GM19193 (cell line): ENCODE results near the gene HMCES.

Experiments used
- POLR2A ChIP-seq: IDR thresholded peaks from 4 replicates; pipeline ENCODE4 v1.6.1; 2011; ENCODE audit not compliant: insufficient read depth, insufficient read length; ENCODE audit errors: extremely low read depth

HMCES gene

DNA sequence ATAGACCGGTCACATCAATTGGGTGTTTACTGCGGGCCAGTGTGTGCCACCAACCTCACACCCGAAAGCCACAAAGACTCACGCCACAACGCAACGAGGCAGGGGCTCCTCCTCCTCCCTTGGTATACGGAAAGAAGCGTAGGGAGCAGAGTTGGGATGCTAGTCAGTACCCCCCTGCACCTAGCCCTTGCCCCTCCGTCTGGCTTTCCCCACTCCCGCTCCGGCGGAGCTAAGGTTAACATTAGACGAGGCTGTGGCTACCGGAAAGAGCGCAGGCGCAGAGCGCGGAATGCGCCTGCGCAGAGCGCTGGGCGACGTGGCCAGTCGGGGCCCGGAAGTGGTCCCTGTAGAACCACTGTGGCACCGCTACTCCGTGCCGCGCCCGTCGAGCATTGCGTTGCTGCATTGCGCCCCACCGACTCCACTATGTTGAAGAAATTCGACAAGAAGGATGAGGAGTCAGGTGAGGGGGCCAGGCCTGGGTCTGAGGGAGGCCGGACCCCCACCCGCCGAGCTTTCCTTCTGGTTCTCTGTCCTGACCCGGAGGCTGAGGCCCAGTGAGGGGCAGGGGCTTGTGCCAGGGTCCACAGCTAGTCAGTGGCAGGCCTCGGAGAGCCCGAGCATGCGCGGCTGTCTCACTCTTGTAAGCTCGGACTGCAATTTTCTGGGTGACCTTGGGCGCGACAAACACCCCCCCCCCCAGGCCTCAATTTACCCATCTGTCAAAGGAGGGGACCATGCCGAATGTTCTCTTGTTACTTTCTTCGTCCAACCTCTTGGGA, 29.2 kb upstream of the HMCES start, which contains the start of gene COPG1:
COPG1 (plus strand) TSS at position 323 of the 782 bp plus-strand sequence; CDS start at position 427, 104 bp downstream.
- TF ChIP-seq POLR2A: peak; percentile 97

DNA sequence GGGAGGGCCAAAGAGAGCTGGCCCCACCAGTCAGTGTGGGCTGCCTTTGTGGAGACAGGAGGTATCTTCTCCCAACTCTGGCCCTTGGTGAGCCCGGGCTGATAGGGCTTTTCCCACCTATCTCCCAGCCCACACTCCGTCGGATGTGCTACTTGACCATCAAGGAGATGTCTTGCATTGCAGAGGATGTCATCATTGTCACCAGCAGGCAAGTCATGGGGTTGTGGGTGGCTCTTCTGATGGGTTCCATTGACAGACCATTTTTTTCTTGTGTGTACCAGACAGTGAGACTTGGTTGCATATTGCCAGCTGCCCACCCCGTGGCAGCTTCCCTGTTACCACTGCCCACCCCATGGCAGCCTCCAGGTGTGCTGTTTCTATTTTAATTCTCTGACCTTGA, 25.9 kb upstream of the HMCES start:
- TF ChIP-seq POLR2A: no peak

DNA sequence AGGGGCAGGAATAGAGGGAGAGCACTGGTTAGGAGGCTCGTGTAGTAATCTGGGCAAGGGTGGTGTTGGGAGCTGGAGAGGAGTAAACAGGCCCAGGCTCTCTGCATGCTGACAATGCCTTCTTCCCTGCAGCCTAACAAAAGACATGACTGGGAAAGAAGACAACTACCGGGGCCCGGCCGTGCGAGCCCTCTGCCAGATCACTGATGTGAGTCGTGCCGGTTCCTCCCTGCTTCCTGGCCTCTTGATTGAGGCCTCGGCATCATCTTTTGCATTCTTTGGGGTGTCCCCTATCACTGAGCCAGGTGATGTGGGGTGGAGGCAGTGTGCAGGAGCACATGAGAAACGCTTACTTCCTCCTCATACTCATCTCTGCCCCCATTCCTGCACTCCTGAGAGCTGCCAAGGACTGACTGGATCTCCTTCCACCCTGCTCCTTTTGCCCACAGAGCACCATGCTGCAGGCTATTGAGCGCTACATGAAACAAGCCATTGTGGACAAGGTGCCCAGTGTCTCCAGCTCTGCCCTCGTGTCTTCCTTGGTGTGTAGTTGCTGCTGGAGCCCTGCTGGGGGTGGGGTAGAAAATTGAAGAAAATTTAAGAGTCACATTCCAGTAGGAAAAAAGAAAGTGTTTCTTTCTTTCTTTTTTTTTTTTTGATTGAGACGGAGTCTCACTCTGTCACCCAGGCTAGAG, 24.0 kb upstream of the HMCES start:
- no peak for TF ChIP-seq POLR2A

DNA sequence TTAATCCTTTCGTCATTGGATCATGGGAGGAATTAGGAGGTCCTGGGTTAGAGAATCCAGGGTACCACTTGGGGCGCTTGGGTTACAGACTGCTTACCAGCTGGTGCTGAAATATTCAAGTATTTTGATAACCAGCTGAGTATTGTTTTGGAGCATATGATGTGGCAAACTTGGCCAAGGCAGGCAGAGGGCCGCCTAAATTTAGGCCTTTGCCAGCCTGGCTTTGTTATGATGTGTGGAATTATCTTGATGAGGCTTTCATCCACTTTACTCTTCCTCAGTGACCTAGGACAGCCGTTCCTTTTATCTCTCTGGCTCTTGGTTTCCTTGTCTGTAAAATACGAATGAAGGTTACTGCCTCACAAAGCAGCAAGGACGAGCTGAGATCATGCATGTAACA, 22.4 kb upstream of the HMCES start:
- TF ChIP-seq POLR2A: no peak

DNA sequence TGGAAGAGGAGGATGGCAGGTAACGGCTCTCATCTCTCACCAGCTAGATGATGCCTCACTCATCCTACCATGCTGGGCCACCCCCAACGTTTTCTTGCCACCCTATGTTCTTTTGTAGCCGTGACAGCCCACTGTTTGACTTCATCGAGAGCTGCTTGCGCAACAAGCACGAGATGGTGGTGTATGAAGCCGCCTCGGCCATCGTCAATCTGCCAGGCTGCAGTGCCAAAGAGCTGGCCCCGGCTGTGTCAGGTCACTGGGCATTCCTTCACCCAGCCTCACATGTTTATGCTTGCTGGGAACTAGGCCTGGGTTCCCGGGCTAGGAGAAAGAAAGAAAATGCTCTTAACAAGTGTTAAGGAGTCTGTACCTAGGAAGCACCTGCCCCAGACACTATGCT, 21.1 kb upstream of the HMCES start:
- TF ChIP-seq POLR2A: no peak

DNA sequence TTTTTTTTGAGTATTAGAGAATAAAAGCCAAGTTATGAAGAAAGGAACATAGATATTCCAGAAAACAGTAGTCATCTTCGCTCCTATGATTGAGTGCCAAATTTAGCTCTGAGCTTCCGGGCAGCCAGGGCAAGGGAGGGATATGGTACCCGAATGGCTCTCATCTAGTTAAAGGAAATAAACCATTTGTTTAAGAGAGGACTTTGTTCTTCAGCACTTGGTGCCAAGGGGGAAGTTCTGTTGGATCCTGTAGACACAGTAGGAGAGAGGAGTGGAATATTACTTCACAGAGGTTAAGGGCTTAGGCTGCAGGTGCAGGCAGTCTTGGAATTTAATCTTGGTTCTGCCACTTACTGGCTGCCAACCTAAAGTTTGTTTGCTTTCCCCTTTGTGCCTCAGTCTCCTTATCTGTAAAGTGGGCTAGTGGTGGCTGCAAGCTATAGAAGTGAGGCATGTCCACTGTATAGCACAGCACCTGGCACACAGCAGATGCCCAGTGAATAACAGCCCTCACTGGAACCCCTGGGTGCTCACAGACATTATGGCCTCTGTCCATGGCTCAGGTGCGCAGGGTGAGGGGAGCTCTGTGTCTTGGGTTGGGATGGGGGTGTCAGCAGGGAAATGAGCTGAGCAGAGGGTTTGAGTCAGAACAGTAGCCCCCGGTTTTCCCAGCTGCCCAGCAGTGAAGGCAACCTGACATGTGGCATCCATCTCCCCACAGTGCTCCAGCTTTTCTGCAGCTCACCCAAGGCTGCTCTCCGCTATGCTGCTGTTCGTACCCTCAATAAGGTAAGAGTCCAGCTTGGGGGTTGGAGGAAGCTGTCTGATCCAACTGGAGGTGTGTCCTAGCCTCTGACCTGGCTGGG, 18.8 kb upstream of the HMCES start:
- no peak for TF ChIP-seq POLR2A

DNA sequence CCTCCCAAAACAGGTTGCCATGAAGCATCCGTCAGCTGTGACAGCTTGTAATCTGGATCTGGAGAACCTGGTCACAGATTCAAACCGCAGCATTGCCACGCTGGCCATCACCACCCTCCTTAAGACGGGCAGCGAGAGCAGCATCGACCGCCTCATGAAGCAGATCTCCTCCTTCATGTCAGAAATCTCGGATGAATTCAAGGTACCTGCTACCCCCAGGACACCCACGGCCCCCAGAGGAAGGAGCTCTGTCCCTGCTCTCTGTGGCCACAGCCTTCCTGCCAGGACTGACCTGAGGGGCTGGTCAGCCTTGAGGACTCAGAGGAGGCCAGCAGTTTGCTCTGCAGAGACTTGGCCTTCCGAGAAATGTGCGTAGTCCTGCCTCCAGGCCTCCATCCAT, 18.1 kb upstream of the HMCES start:
- no peak for TF ChIP-seq POLR2A

DNA sequence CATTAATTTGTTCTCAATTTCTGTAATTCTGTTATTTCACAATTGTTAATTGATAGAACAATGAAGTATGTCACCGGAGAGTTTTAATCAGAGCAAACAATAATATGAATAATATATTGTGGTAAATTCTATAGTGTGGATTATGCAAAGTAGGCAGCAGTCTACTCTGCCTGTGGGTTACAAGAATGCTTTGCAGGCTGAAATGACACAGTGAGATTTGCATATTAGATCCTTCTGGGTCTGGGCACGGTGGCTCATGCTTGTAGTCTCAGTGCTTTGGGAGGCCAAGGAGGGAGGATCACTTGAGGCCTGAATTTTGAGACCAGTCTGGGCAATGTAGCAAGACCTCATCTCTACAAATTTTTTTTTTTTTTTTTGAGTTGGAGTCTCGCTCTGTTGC, 16.8 kb upstream of the HMCES start:
- TF ChIP-seq POLR2A: no peak

DNA sequence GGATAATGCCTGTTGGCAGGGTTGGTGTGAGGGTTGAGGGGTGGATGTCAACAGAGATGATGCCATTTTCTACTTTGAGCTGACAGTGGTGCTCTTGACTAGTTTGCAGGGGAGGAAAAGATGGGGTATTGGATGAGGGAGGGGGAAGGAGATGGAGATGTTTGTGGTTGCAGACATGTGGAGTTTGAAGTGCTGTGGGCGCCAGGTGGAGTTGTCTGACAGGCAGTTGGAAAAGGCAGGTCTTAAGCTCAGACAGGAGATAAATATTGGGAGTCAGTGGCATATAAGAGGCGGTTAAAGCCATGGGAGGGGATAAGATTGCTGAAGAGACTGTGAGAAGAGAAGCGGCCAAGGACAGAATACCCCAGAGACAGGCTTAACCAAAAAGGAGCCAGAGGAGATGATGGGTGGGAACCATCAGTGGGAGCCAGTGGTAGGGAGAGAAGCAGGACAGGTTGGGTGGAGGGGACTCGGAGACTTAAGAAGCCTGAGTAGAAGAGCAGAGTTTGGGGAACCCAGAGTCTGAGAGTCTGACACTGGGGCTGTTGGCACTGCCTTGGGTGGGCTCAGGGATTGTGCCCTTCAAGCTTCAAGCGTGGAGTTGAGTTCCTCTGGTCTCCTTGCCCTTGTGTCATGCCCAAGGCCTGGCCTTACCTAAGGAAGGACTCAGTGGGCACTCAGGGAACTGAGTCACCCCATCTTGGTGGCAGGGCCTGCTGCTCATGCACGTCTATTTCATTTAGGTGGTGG, 15.3 kb upstream of the HMCES start:
- TF ChIP-seq POLR2A: no peak

DNA sequence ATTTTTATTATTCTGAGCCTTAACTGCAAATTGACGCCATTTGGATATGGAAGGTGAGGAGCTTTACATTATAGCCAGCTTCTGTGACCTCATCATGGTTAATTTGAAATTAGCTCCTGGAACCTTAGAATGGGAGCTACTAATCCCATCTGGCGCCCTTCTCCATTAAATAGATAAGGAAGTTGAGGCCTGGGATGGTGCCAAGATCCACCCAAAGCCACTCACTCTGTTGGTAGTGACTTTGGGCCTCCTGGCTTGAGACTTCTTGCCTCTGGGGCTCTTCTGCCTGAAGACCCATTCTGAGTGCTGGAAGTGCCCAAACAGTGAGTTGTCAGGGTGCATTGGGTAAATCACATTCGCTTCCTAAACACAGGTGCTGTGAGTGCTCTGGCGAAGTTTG, 12.0 kb upstream of the HMCES start:
- no peak for TF ChIP-seq POLR2A

DNA sequence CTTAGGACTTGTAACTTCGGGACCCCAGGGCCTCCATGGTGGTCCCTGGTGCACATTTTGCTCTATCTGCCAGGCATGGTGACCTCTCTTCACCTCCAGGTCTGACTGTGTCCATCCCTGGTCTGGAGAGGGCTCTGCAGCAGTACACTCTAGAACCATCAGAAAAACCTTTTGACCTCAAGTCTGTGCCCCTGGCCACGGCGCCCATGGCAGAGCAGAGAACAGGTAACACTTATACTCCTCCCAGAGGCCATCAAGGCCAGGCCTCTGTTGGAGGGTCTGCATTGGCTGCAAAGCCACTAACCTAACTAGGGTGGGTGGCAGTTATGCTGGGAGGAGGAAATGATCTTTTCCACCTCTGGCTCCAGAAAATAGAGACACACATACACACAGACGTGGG, 10.3 kb upstream of the HMCES start:
- TF ChIP-seq POLR2A: no peak

DNA sequence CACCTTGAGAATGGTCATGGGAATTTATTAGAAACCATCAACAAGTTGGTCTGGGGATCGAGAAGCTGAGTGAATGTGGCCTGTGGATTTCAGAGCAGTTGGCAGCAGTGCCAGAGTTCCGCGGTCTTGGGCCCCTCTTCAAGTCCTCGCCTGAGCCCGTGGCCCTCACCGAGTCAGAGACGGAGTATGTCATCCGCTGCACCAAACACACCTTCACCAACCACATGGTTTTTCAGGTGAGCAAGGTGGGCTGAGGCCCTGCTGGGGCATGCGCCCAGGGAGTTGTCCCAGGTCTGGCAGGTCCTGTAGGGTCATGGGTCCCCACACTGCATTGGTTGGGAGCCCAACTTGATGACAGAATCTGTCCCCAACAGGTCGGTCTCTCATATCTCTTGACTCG, 7.0 kb upstream of the HMCES start:
- no peak for TF ChIP-seq POLR2A

DNA sequence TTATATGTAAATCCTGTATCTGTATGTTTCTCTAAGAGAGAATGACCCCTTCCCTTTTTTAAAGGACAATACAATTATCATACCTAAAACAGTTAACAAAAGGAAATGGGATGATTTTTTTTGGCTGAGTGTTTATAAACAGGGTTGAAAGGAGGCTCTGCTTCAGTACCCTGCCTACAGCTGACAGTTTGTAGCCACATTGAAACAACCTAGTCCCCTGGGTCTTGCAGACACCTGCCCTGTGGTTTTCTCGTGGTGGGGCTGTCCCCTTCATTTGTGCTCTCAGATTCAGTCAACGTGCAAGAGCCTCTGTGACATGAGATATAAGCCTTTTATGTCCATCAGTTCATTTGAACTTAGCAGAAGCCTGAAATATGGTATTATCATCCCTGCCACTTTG, 2.3 kb upstream of the HMCES start:
- TF ChIP-seq POLR2A: no peak

DNA sequence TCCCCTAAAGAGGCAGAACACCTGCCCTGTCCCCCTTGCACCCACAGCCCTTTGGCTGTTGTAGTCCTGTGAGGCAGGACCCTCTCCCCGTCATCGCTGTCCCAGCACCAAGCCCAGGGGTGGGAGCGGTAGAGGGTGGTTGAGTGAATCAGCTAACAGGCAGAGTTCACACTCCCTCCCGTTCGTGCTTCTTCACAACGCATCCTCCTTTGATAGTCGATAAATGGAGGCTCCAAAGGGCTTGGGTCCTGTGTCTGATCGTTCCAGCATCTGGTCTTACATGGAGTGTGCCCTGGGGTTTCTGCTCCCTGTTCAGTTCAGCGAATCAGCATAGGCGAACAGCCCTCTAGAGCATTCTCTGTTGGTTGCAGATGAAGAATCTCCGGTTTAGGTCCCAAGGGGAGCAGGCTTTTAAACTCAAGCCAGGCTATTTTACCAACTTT, 820 bp upstream of the HMCES start:
- no peak for TF ChIP-seq POLR2A
